ENCODE results near the gene ATF6.

The ATF6 gene

DNA sequence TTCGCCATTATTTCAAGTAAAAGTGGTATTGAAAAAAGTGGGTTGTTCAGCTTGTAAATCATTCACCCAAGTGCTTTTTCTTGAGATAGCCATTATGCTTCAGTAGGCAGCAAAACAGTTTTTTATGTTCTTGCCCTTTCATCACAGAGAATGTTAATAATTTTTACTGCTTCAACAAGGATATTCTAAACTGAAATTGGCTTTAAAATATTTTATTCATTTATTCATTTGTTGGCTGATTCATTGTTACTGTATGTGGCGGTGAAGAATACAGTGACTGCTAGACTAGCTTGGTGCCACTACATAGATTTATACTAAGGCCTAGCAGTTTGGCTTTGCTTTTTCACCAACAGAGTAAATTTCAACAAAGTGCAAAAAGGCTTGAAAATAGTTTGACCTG lies 136.1 kb downstream of the ATF6 start:
- no peak for DNase-seq

DNA sequence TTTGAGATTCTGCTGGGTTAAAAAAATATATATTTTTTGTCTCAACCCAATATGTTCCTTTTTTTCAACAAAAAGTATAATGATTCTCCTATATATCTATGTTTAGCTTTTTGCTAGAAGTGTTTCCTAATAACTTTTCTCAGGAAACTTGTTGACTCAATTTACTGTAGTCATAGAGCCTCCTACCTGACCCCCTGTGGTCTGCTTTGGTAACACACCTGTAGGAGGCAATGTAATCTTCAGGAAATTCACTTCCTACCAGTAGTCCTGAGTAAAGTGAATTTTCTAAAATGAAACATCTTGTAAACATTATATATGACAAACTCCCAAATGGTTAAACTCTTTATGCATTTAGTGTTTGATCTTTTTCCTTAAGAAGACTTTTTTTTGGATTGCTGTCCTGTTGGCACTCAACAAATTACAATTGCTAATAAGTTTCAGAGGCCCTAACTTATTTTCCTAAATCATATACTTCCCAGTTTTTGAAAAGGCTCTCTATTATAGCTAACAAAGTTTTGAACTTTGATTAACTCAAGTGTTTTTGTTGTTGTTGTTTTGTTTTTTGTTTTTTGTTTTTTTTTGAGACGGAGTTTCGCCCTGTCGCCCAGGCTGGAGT lies 139.3 kb downstream of the ATF6 start:
- DNase-seq: no peak

- no peak for DNase-seq
Measured at GRCh38 chr1:161907265-161907664, 141.1 kb downstream of the ATF6 start.

GRCh38 chr1:161908264-161908663 lies 142.1 kb downstream of the ATF6 start:
- no peak for DNase-seq

GRCh38 chr1:161910604-161911003 lies 144.5 kb downstream of the ATF6 start:
- no peak for DNase-seq

- DNase-seq: no peak
Measured at GRCh38 chr1:161913482-161914140, 147.5 kb downstream of the ATF6 start.

GRCh38 chr1:161914595-161914994 lies 148.5 kb downstream of the ATF6 start:
- DNase-seq: no peak

- no peak for DNase-seq
Measured at GRCh38 chr1:161915051-161915503, 149.0 kb downstream of the ATF6 start.

GRCh38 chr1:161915978-161916377 lies 149.9 kb downstream of the ATF6 start:
- DNase-seq: no peak

DNA sequence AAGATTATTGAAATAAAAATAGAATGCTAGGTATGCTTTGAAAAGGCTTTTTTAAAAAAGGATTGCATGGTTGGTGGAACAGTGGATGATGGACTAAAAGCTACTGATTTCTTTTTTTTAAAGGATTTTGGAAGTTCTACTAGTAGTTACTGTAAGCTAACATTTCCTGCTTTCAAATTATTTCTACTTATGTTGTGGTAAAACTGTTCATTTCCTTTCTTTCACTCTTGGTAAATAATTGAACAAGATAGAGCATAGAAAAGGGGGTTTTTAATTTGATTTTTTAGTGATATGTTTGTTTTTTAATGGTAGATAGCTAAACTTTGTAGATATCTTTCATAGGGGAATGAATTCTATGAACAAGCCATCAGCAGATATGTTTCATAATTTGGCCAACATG lies 153.1 kb downstream of the ATF6 start:
- DNase-seq: no peak

DNA sequence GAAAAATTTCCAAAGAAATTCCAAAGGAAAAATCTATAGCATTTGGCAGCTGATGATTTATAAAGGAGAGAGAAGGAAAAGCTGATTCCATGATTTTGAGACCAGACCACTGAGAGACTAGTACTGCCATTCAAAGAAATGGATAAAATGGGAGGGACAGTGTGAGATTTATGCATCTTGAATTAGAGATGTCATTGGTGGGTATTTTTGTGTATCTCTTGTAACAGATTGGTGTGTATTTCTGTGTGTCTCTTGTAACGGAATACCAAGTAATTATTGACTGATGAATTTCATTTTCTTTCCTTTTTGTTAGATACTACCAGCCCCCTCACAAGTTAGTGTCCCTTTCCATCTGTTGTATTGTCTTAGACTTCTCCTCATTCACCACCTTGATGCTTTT lies 155.4 kb downstream of the ATF6 start:
- DNase-seq: no peak

DNA sequence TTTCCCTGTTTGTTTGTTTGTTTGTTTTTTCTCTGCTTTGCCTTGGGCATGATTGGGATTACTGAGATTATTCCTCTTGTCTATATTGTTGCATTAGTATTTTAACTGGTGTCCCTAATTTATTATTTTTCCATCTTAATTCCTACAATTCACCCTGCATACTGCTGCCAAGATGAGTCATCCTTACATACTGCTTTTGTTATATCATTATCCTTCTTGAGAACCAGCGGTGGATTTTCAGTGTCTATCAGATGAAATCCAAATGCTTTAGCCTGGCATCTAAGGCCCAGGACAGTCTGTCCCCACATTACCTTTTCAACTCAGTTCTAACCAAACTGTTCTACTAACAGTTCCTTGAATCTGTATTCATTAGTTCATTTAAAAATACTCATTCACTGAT lies 155.9 kb downstream of the ATF6 start:
- no peak for DNase-seq

DNA sequence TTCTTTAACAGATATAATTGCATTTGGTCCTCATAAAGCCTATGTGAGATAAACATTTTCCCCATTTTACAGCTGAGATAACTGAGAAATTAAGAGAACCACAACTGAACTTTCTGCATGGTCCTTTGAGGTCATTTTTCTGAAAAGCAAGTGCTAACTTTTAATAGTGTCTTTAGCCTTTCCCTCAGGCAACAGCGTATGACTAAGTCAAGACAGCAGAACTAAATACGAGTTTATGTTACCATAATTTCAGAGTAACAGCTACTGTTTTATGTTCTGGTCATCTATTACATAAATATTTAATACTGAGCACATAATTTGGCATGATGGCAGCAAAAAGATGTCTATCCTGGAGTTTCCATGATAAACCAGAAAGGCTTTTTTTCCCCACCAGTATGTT lies 161.9 kb downstream of the ATF6 start:
- DNase-seq: no peak

DNA sequence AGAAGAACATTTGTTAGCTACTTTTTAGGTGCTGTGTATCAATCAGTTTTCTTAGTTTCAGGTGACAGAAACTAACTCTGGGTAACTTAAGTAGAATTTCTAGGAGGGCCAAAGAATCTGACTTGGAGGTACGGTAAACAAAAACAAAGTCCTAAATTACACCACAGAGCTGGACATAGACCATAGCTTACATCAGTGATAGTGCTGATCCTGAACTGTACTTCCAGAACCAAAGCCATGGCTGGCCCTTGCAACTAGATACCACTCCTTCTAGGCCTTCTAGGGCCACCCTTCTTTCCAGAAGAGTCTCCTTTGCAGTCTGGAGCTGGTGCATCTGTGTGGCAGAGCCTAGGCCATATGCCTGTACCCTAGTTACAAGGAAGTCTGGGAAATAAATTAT lies 163.0 kb downstream of the ATF6 start:
- no peak for DNase-seq

GRCh38 chr1:161930064-161930463 lies 163.9 kb downstream of the ATF6 start:
- DNase-seq: no peak

GRCh38 chr1:161932668-161933067 lies 166.5 kb downstream of the ATF6 start:
- no peak for DNase-seq

- DNase-seq: no peak
Measured at GRCh38 chr1:161933592-161934588, 167.8 kb downstream of the ATF6 start.

DNA sequence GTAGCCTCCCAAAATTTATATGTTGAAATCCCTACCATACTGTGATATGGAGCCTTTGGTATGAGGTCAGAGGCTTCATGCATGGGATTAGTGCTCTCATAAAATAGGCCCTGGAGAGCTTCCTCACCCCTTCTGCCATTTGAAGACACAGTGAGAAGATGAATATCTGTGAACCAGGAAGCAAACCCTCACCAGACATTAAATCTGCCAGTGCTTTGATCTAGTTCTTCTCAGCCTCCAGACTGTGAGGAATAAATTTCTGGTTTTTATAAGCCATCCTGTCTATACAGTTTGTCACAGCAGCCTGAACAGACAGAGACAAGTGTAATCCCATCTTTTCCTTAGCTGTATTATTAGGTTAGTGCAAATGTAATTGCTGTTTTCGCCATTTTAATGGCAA lies 169.1 kb downstream of the ATF6 start:
- DNase-seq: no peak

DNA sequence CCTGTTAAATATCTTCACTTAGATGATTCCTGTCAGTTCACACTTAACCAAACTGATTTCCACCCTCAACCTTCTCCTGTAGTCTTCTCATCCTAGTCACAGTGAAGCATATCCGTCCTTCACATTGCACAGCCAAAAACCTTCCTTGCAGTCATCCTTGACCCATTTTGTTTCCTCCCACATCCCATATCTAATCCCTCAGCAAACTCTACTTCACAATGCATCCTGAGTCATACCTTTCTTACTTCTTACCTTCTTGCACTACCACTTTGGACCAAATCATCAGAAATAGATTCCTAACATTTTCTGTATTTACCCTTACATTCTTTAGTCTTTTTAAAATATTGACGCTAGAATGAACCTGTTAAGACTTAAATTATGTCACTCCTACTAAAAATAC lies 170.7 kb downstream of the ATF6 start:
- DNase-seq: no peak

- no peak for DNase-seq
Measured at GRCh38 chr1:161940866-161941591, 174.9 kb downstream of the ATF6 start.

- no peak for DNase-seq
Measured at GRCh38 chr1:161941726-161942436, 175.8 kb downstream of the ATF6 start.

- no peak for DNase-seq
Measured at GRCh38 chr1:161943737-161944136, 177.6 kb downstream of the ATF6 start.
